ENCODE measurements around the gene CNTNAP2.
"Not testable (repeated sequence)": the region's sequence is repeated elsewhere in the genome, so short reads cannot be mapped to it uniquely, and the experiment has no call there.

The CNTNAP2 gene

GRCh38 chr7:147779949-147780348, 1663.3 kb downstream of the CNTNAP2 start:
- DNase-seq (ENCODE audit: extremely low read depth in 1 of 2, low read depth in 1 of 2): no peak

GRCh38 chr7:147796581-147796980, 1680.0 kb downstream of the CNTNAP2 start:
- DNase-seq (ENCODE audit: extremely low read depth in 1 of 2, low read depth in 1 of 2): no peak

- DNase-seq (ENCODE audit: extremely low read depth in 1 of 2, low read depth in 1 of 2): no peak
Measured at GRCh38 chr7:147798001-147798400, 1681.4 kb downstream of the CNTNAP2 start.

GRCh38 chr7:147801762-147802161, 1685.2 kb downstream of the CNTNAP2 start:
- DNase-seq (ENCODE audit: extremely low read depth in 1 of 2, low read depth in 1 of 2): not testable (repeated sequence)

- no peak for DNase-seq (ENCODE audit: extremely low read depth in 1 of 2, low read depth in 1 of 2)
Measured at GRCh38 chr7:147803151-147803550, 1686.5 kb downstream of the CNTNAP2 start.

GRCh38 chr7:147803606-147804005, 1687.0 kb downstream of the CNTNAP2 start:
- DNase-seq (ENCODE audit: extremely low read depth in 1 of 2, low read depth in 1 of 2): no peak

GRCh38 chr7:147804032-147804431, 1687.4 kb downstream of the CNTNAP2 start:
- no peak for DNase-seq (ENCODE audit: extremely low read depth in 1 of 2, low read depth in 1 of 2)

- DNase-seq (ENCODE audit: extremely low read depth in 1 of 2, low read depth in 1 of 2): no peak
Measured at GRCh38 chr7:147805996-147806576, 1689.5 kb downstream of the CNTNAP2 start.

GRCh38 chr7:147809786-147810185, 1693.2 kb downstream of the CNTNAP2 start:
- DNase-seq (ENCODE audit: extremely low read depth in 1 of 2, low read depth in 1 of 2): no peak

GRCh38 chr7:147810269-147810668, 1693.7 kb downstream of the CNTNAP2 start:
- no peak for DNase-seq (ENCODE audit: extremely low read depth in 1 of 2, low read depth in 1 of 2)

- DNase-seq (ENCODE audit: extremely low read depth in 1 of 2, low read depth in 1 of 2): no peak
Measured at GRCh38 chr7:147811923-147812322, 1695.3 kb downstream of the CNTNAP2 start.

GRCh38 chr7:147813316-147813715, 1696.7 kb downstream of the CNTNAP2 start:
- no peak for DNase-seq (ENCODE audit: extremely low read depth in 1 of 2, low read depth in 1 of 2)

GRCh38 chr7:147818317-147818716, 1701.7 kb downstream of the CNTNAP2 start:
- no peak for DNase-seq (ENCODE audit: extremely low read depth in 1 of 2, low read depth in 1 of 2)

GRCh38 chr7:147824671-147825070, 1708.1 kb downstream of the CNTNAP2 start:
- DNase-seq (ENCODE audit: extremely low read depth in 1 of 2, low read depth in 1 of 2): no peak

- no peak for DNase-seq (ENCODE audit: extremely low read depth in 1 of 2, low read depth in 1 of 2)
Measured at GRCh38 chr7:147829016-147829415, 1712.4 kb downstream of the CNTNAP2 start.

GRCh38 chr7:147833557-147833956, 1717.0 kb downstream of the CNTNAP2 start:
- no peak for DNase-seq (ENCODE audit: extremely low read depth in 1 of 2, low read depth in 1 of 2)

- no peak for DNase-seq (ENCODE audit: extremely low read depth in 1 of 2, low read depth in 1 of 2)
Measured at GRCh38 chr7:147833970-147834369, 1717.4 kb downstream of the CNTNAP2 start.

GRCh38 chr7:147852833-147853232, 1736.2 kb downstream of the CNTNAP2 start:
- DNase-seq (ENCODE audit: extremely low read depth in 1 of 2, low read depth in 1 of 2): no peak

- DNase-seq (ENCODE audit: extremely low read depth in 1 of 2, low read depth in 1 of 2): no peak
Measured at GRCh38 chr7:147857152-147858140, 1740.8 kb downstream of the CNTNAP2 start.

GRCh38 chr7:147858421-147858820, 1741.8 kb downstream of the CNTNAP2 start:
- no peak for DNase-seq (ENCODE audit: extremely low read depth in 1 of 2, low read depth in 1 of 2)

- no peak for DNase-seq (ENCODE audit: extremely low read depth in 1 of 2, low read depth in 1 of 2)
Measured at GRCh38 chr7:147859033-147859432, 1742.4 kb downstream of the CNTNAP2 start.

- DNase-seq (ENCODE audit: extremely low read depth in 1 of 2, low read depth in 1 of 2): no peak
Measured at GRCh38 chr7:147859486-147859885, 1742.9 kb downstream of the CNTNAP2 start.
